GM12878 (cell line): ENCODE data around the gene IL22. TPM values are rescaled to one million over a fixed set of nuclear protein-coding genes. Genes with fewer than 3 reads are reported as not detected.

Experiments used
- CBX3 ChIP-seq: fragments of 200-600 bp; sonication (generic); IDR thresholded peaks from 2 replicates; pipeline ENCODE4 v1.6.1; 2016; ENCODE audit warnings: low read depth, borderline replicate concordance
- CHD1 ChIP-seq: IDR thresholded peaks from 2 replicates; pipeline ENCODE4 v1.6.1; 2012; ENCODE audit warnings: low read depth, low read length, improper control_type of control experiment
- EZH2 ChIP-seq: IDR thresholded peaks from 2 replicates; pipeline ENCODE4 v1.6.1; 2012; ENCODE audit warnings: low read depth, mild to moderate bottlenecking, control low read depth, inconsistent platforms, low read length, borderline replicate concordance; ENCODE audit not compliant: control insufficient read depth
- FOXK2 ChIP-seq: fragments of 450-650 bp; IDR thresholded peaks from 2 replicates; pipeline ENCODE4 v1.6.1; 2017; ENCODE audit warnings: mild to moderate bottlenecking, moderate library complexity
- GATAD2B ChIP-seq: fragments of 450-650 bp; conservative IDR thresholded peaks from 2 replicates; pipeline ENCODE4 v1.6.1; 2017; ENCODE audit warnings: low read depth, mild to moderate bottlenecking, moderate library complexity
- HDAC6 ChIP-seq: fragments of 200-600 bp; sonication (generic); IDR thresholded peaks from one replicate; pipeline ENCODE4 v1.8.0; 2017; ENCODE audit warnings: antibody characterized with exemption; ENCODE audit not compliant: unreplicated experiment
- IRF5 ChIP-seq: fragments of 450-650 bp; IDR thresholded peaks from 2 replicates; pipeline ENCODE4 v1.6.1; 2017; ENCODE audit warnings: borderline replicate concordance
- MAX ChIP-seq: IDR thresholded peaks from 2 replicates; pipeline ENCODE4 v1.6.1; 2012; ENCODE audit warnings: low read depth, low read length, improper control_type of control experiment
- MEF2A ChIP-seq: IDR thresholded peaks from 2 replicates; pipeline ENCODE4 v1.6.1; 2011; ENCODE audit warnings: low read depth, mild to moderate bottlenecking, low read length, moderate library complexity; ENCODE audit not compliant: insufficient read depth
- MEF2B ChIP-seq: fragments of 450-650 bp; IDR thresholded peaks from 2 replicates; pipeline ENCODE4 v1.6.1; 2018; ENCODE audit warnings: mild to moderate bottlenecking, moderate library complexity; ENCODE audit not compliant: partially characterized antibody, poor library complexity, severe bottlenecking
- MTA3 ChIP-seq: IDR thresholded peaks from 2 replicates; pipeline ENCODE4 v1.6.1; 2012; ENCODE audit warnings: low read length, inconsistent platforms, borderline replicate concordance
- NFXL1 ChIP-seq: fragments of 450-650 bp; IDR thresholded peaks from 2 replicates; pipeline ENCODE4 v1.6.1; 2017; ENCODE audit warnings: antibody characterized with exemption, mild to moderate bottlenecking, borderline replicate concordance
- NKRF ChIP-seq: fragments of 450-650 bp; conservative IDR thresholded peaks from 2 replicates; pipeline ENCODE4 v1.6.1; 2017; ENCODE audit warnings: mild to moderate bottlenecking, moderate library complexity
- NR2F1 ChIP-seq: fragments of 450-650 bp; conservative IDR thresholded peaks from 2 replicates; pipeline ENCODE4 v1.6.1; 2017; ENCODE audit warnings: mild to moderate bottlenecking
- PAX8 ChIP-seq: fragments of 450-650 bp; IDR thresholded peaks from 2 replicates; pipeline ENCODE4 v1.6.1; 2017; ENCODE audit warnings: mild to moderate bottlenecking, moderate library complexity
- PML ChIP-seq: IDR thresholded peaks from 2 replicates; pipeline ENCODE4 v1.6.1; 2012; ENCODE audit warnings: low read length, inconsistent platforms
- RAD21 ChIP-seq: IDR thresholded peaks from 2 replicates; pipeline ENCODE4 v1.6.1; 2011; ENCODE audit warnings: mild to moderate bottlenecking, low read depth, low read length, moderate library complexity; ENCODE audit not compliant: insufficient read depth
- RBBP5 ChIP-seq: fragments of 200-600 bp; sonication (generic); conservative IDR thresholded peaks from 2 replicates; pipeline ENCODE4 v1.6.1; 2016
- SIN3A ChIP-seq: IDR thresholded peaks from 2 replicates; pipeline ENCODE4 v1.6.1; 2012; ENCODE audit warnings: low read depth, low read length, improper control_type of control experiment
- SMAD5 ChIP-seq: IDR thresholded peaks from 2 replicates; pipeline ENCODE4 v1.6.1; 2016; ENCODE audit warnings: antibody characterized with exemption, low read depth
- SPI1 ChIP-seq: IDR thresholded peaks from 2 replicates; pipeline ENCODE4 v1.6.1; 2011; ENCODE audit warnings: low read depth, mild to moderate bottlenecking, low read length, moderate library complexity, borderline replicate concordance; ENCODE audit not compliant: insufficient read depth
- TAF1 ChIP-seq: IDR thresholded peaks from 2 replicates; pipeline ENCODE4 v1.6.1; 2011; ENCODE audit warnings: mild to moderate bottlenecking, low read depth, low read length, borderline replicate concordance
- TCF12 ChIP-seq: IDR thresholded peaks from 2 replicates; pipeline ENCODE4 v1.6.1; 2011; ENCODE audit warnings: low read depth, mild to moderate bottlenecking, low read length
- YY1 ChIP-seq: IDR thresholded peaks from 2 replicates; pipeline ENCODE4 v1.6.1; 2011; ENCODE audit warnings: low read depth, mild to moderate bottlenecking, low read length
- ZNF622 ChIP-seq: fragments of 450-650 bp; IDR thresholded peaks from 2 replicates; pipeline ENCODE4 v1.6.1; 2017; ENCODE audit warnings: mild to moderate bottlenecking, inconsistent platforms
- ZNF687 ChIP-seq: fragments of 450-650 bp; IDR thresholded peaks from 2 replicates; pipeline ENCODE4 v1.6.1; 2017; ENCODE audit warnings: mild to moderate bottlenecking, moderate library complexity
- polyA plus RNA-seq, 11 experiments: library from polyadenylated mRNA; depleted of rRNA in 4 of 11; unstranded in 6 of 11; stranded (reverse) in 5 of 11; fragments of >200 nt; fragmentation: Nextera tagmentation in 4 of 11; fragmentation: Illumina TruSeq in 1 of 11; extraction: Ambion mirVana in 4 of 11; extraction: Trizol in 1 of 11; gene quantifications; 1 replicate in 1 of 11; 2 replicates in 10 of 11; pipeline versions ENCODE4 v1.2.1 to v1.2.3, GENCODE V29; 2011 to 2016; ENCODE audit warnings: inconsistent platforms in 2 of 11, missing spikeins in 2 of 11, low read depth in 1 of 11
- total RNA-seq, 4 experiments: library from RNA; depleted of rRNA in 3 of 4; stranded (reverse); fragments of >200 nt in 3 of 4; fragmentation: Illumina TruSeq in 1 of 4; extraction: Trizol in 1 of 4; gene quantifications; 2 replicates each; pipeline versions ENCODE4 v1.2.1 to v1.2.3, GENCODE V29; 2013 to 2021

IL22 gene
- total and polyA plus RNA-seq, 10 of the 15 experiments (the other 5 are each of a cell fraction or from before 2014, with no cell fraction given) = not detected

GRCh38 chr12:68240975-68241374 is 12.4 kb downstream of the IL22 start (continued):
- TF ChIP-seq MTA3 = no peak
- TF ChIP-seq ZNF622 = no peak
- TF ChIP-seq ZNF687 = peak; percentile 75
- no peak for TF ChIP-seq FOXK2
- no peak for TF ChIP-seq MEF2B
- TF ChIP-seq PML = no peak
- TF ChIP-seq SPI1 = peak; percentile 36; the same call in 1 of the 2 replicates
- no peak for TF ChIP-seq RAD21
- TF ChIP-seq YY1 = no peak
- no peak; the same call in 1 of the 2 replicates for TF ChIP-seq GATAD2B
- TF ChIP-seq NKRF = no peak
- TF ChIP-seq TAF1 = no peak
- no peak for TF ChIP-seq CBX3
- TF ChIP-seq TCF12 = 0 out of 2 replicates have a peak, but pooled peaks have one; percentile 31
- TF ChIP-seq MAX = 0 out of 2 replicates have a peak, but pooled peaks have one; percentile 30
- no peak for TF ChIP-seq SMAD5
- TF ChIP-seq RBBP5 = no peak
- TF ChIP-seq IRF5 = no peak
- no peak for TF ChIP-seq NFXL1
- no peak for TF ChIP-seq PAX8
- 0 out of 2 replicates have a peak, but pooled peaks have one; percentile 19 for TF ChIP-seq MEF2A
- no peak for TF ChIP-seq HDAC6
- no peak for TF ChIP-seq EZH2
- no peak for TF ChIP-seq NR2F1
- no peak for TF ChIP-seq CHD1
- no peak for TF ChIP-seq SIN3A
